Body of pancreas (tissue), 4 donors: ENCODE results near the gene MRPL24.

Source experiments
- CTCF ChIP-seq, 7 experiments: fragments of 450-650 bp in 4 of 7; fragments of 200-600 bp in 3 of 7; sonication (generic) in 3 of 7; IDR thresholded peaks; one replicate each; pipeline ENCODE4 v1.5.1; 2016 to 2019; ENCODE audit warnings: antibody characterized with exemption in 7 of 7
- POLR2A ChIP-seq, 3 donors: fragments of 450-650 bp; IDR thresholded peaks; one replicate each; pipeline ENCODE4 v1.6.1; 2016; ENCODE audit warnings: antibody characterized with exemption in 3 of 3, mild to moderate bottlenecking in 2 of 3

DNA sequence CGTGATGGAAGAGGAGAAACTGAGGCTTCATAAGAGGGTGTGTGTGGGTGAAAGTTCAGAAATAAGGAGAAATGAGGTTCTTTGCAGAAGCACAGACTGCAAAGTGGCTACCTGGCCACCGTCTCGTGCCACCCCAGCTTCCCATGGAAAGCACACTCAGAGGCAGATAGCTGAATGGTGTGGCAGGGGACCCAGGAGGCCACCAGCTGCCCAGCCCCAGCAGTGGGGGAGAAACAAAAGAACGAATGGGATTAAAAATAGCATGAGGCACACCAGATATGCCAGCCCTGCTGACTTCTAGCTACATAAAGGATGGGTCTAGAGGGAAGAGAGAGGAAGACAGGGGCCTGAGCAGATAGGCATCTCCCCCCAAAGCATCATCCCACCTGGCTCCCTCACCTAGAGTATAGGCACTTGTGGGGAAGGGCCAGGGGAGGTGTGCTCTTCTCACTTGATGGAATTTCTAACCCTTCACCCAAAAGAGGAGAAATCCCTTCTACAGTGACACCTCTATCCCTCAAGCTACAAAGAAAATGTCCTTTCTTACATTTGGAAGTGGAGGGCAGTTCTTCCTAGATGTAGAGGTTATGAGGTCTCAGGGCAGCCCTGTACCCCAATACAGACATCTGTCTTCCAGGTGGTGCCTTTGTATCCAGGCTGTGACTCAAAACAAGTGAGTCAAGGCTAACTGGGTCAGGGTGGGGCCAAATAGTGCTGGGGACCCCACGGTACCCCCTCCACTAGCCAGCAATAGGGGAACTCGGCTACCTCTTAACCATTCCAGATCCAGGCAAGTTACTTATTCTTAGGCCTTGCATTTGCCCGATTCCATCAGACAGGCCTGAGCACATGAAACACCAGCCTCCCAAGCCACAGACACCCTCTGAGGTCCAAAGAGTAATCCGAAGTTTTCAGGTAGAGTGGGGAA is 7.1 kb upstream of the MRPL24 start:
- TF ChIP-seq CTCF (IDR thresholded peaks at IDR 0.05) (no peak), POLR2A (IDR thresholded peaks at IDR 0.05) (no peak)
